HCEC 1CT (cell line): Measurements from ENCODE around the gene CDCP1.
A peak's percentile ranks its signal among the peaks of the same experiment; 100 is the strongest.
"Not testable (repeated sequence)": the region's sequence is repeated elsewhere in the genome, so short reads cannot be mapped to it uniquely, and the experiment has no call there.

Source experiments
- DNase-seq: peaks from one replicate; pipeline ENCODE4 v3.0.0-alpha.2; 2017

CDCP1 gene

GRCh38 chr3:45054196-45054857 is 91.9 kb downstream of the CDCP1 start:
- peak; percentile 87 for DNase-seq

GRCh38 chr3:45053805-45054195 is 92.4 kb downstream of the CDCP1 start:
- DNase-seq = not testable (repeated sequence)

- DNase-seq = no peak
Observed at GRCh38 chr3:45051685-45052084, 94.5 kb downstream of the CDCP1 start.

- DNase-seq = no peak
Observed at GRCh38 chr3:45049807-45050206, 96.4 kb downstream of the CDCP1 start.

- no peak for DNase-seq
Observed at GRCh38 chr3:45048244-45048643, 97.9 kb downstream of the CDCP1 start.

- DNase-seq = peak; percentile 93
Observed at GRCh38 chr3:45043728-45044299, 102.4 kb downstream of the CDCP1 start.

- DNase-seq = no peak
Observed at GRCh38 chr3:45042162-45042561, 104.0 kb downstream of the CDCP1 start.

- no peak for DNase-seq
Observed at GRCh38 chr3:45041666-45042065, 104.5 kb downstream of the CDCP1 start.

- peak; percentile 94 for DNase-seq
Observed at GRCh38 chr3:45037720-45038455, 108.3 kb downstream of the CDCP1 start.

- DNase-seq = no peak
Observed at GRCh38 chr3:45035441-45036301, 110.5 kb downstream of the CDCP1 start.

- DNase-seq = no peak
Observed at GRCh38 chr3:45034612-45035252, 111.4 kb downstream of the CDCP1 start.

GRCh38 chr3:45033791-45034190 is 112.4 kb downstream of the CDCP1 start:
- DNase-seq = no peak
